ENCODE measurements around the gene FTCD. TPM values are rescaled to one million over a fixed set of nuclear protein-coding genes. Genes with fewer than 3 reads are reported as not detected.

Gene FTCD
- total RNA-seq, 1 experiment from 2014 or later, result 6.7 TPM

GRCh38 chr21:46120301-46121285 lies 34.8 kb downstream of the FTCD start:
- Histone ChIP-seq H3K4ac (ENCODE audit: low read depth, low read length) (no peak overlapping the region), H3K23me2 (ENCODE audit: insufficient read length, low read depth, low read length, poor library complexity, severe bottlenecking) (no peaks in the 10 kb centered on the region), H2BK5ac (ENCODE audit: insufficient read length, low read length) (no peak overlapping the region), H2BK15ac (ENCODE audit: low read depth, low read length) (no peak overlapping the region), H2BK12ac (ENCODE audit: insufficient read length, low read depth, low read length) (no peak overlapping the region), H2AFZ (ENCODE audit: low read length) (no peak overlapping the region), H3K27ac (ENCODE audit: insufficient read length, low read depth, low read length) (no peak overlapping the region), H2BK20ac (ENCODE audit: low read depth, low read length, poor library complexity, severe bottlenecking) (no peak overlapping the region), H3K4me2 (ENCODE audit: insufficient read depth, insufficient read length, low read length) (no peak overlapping the region), H3T11ph (ENCODE audit: low read length) (no peak overlapping the region), H2BK120ac (ENCODE audit: low read depth, low read length, poor library complexity, severe bottlenecking) (no peak overlapping the region), H3K9ac (ENCODE audit: extremely low read depth, insufficient read length, low read length) (no peak overlapping the region), H4K5ac (ENCODE audit: insufficient read length, low read depth, low read length) (no peak overlapping the region), H4K91ac (ENCODE audit: insufficient read length, low read depth, low read length) (no peak overlapping the region), H4K20me1 (ENCODE audit: control insufficient read depth, insufficient read depth, insufficient read length) (no peaks in the 10 kb centered on the region), H3K14ac (ENCODE audit: insufficient read depth, low read length) (no peak overlapping the region; the same call in 1 of the 2 replicates), H3K27me3 (ENCODE audit: insufficient read depth, low read length) (no peaks in the 10 kb centered on the region), H3K23ac (ENCODE audit: insufficient read length, low read depth, low read length) (no peak overlapping the region), H3K18ac (ENCODE audit: insufficient read length, low read depth, low read length) (no peak overlapping the region), H3K9me3 (ENCODE audit: control insufficient read depth, low read depth, low read length) (no peaks in the 10 kb centered on the region), H3K79me2 (ENCODE audit: insufficient read depth, low read length) (no peaks in the 10 kb centered on the region), H2AK5ac (ENCODE audit: insufficient read length, low read length) (no peak overlapping the region), H4K8ac (replicated peaks; ENCODE audit: insufficient read length, low read depth, low read length) (no peak overlapping the region), H3K79me1 (ENCODE audit: insufficient read depth, low read depth, low read length, poor library complexity, severe bottlenecking) (no peaks in the 10 kb centered on the region), H3K56ac (ENCODE audit: insufficient read length, low read depth, low read length) (no peak overlapping the region), H3K4me1 (ENCODE audit: insufficient read depth, low read length) (no peaks in the 10 kb centered on the region)
- no peaks in the 10 kb centered on the region for H3K4me1 Mint-ChIP-seq
- peak; percentile 21 for DNase-seq
- H3K36me3 Mint-ChIP-seq (ENCODE audit: insufficient read depth in 1 of 3, low read depth in 3 of 3), result peaks cover 9 to 45% (median 11%) of the 10 kb centered on the region in 3 experiments
- TF ChIP-seq, protein P1, sequence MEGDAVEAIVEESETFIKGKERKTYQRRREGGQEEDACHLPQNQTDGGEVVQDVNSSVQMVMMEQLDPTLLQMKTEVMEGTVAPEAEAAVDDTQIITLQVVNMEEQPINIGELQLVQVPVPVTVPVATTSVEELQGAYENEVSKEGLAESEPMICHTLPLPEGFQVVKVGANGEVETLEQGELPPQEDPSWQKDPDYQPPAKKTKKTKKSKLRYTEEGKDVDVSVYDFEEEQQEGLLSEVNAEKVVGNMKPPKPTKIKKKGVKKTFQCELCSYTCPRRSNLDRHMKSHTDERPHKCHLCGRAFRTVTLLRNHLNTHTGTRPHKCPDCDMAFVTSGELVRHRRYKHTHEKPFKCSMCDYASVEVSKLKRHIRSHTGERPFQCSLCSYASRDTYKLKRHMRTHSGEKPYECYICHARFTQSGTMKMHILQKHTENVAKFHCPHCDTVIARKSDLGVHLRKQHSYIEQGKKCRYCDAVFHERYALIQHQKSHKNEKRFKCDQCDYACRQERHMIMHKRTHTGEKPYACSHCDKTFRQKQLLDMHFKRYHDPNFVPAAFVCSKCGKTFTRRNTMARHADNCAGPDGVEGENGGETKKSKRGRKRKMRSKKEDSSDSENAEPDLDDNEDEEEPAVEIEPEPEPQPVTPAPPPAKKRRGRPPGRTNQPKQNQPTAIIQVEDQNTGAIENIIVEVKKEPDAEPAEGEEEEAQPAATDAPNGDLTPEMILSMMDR (conservative IDR thresholded peaks at IDR 0.05), result no peak
- H3K27ac Mint-ChIP-seq, result no peak overlapping the region
- H3K9me3 Mint-ChIP-seq, result no peaks in the 10 kb centered on the region
- no CpG with 5 or more reads among the region's 26 CpGs for WGBS (ENCODE audit: extremely low coverage, insufficient read length, low lambda C conversion rate)
- no peaks in the 10 kb centered on the region for H3K27me3 Mint-ChIP-seq (ENCODE audit: low read depth)
- H3K4me3 Mint-ChIP-seq, result no peak overlapping the region
